HepG2 (cell line): ENCODE measurements around the gene SCMH1. TPM values are rescaled to one million over a fixed set of nuclear protein-coding genes. Genes with fewer than 3 reads are reported as not detected.
A peak's percentile ranks its signal among the peaks of the same experiment; 100 is the strongest.

Experiments
- ASH2L ChIP-seq: fragments of 300-600, 200-600 bp; sonication (generic); IDR thresholded peaks from 2 replicates; pipeline ENCODE4 v1.7.0; 2017; ENCODE audit warnings: low read depth, mild to moderate bottlenecking, moderate library complexity, mixed read lengths, low read length; ENCODE audit not compliant: insufficient read length
- CERS6 ChIP-seq: sonication (generic); formaldehyde crosslinking; IDR thresholded peaks from 2 replicates; pipeline ENCODE4 v1.5.0; 2020; ENCODE audit warnings: missing genetic modification reagents
- FIP1L1 ChIP-seq: fragments of 200-400 bp; formaldehyde crosslinking; IDR thresholded peaks from 2 replicates; pipeline ENCODE4 v1.6.1; 2018; ENCODE audit warnings: low read depth, mild to moderate bottlenecking, low read length, moderate library complexity, borderline replicate concordance; ENCODE audit not compliant: insufficient read depth
- KLF6 ChIP-seq: IDR thresholded peaks from 2 replicates; pipeline ENCODE4 v1.8.0; 2016; ENCODE audit warnings: missing biosample characterization, missing genetic modification reagents
- MAFF ChIP-seq: IDR thresholded peaks from 2 replicates; pipeline ENCODE4 v1.6.1; 2011; ENCODE audit warnings: low read depth, low read length, improper control_type of control experiment
- PITX1 ChIP-seq: sonication (generic); formaldehyde crosslinking; IDR thresholded peaks from 2 replicates; pipeline ENCODE4 v1.5.1; 2020; ENCODE audit warnings: mild to moderate bottlenecking, missing genetic modification reagents
- POLR2AphosphoS5 ChIP-seq: IDR thresholded peaks from 2 replicates; pipeline ENCODE4 v1.6.1; 2012; ENCODE audit warnings: low read depth, low read length
- PRPF4 ChIP-seq: fragments of 200-400 bp; formaldehyde crosslinking; IDR thresholded peaks from 2 replicates; pipeline ENCODE4 v1.6.1; 2016; ENCODE audit warnings: low read length, low read depth; ENCODE audit not compliant: poor library complexity, severe bottlenecking
- RAD51 ChIP-seq: fragments of 450-650 bp; IDR thresholded peaks from 2 replicates; pipeline ENCODE4 v1.6.1; 2016; ENCODE audit warnings: borderline replicate concordance
- RORA ChIP-seq: sonication (generic); formaldehyde crosslinking; IDR thresholded peaks from 2 replicates; pipeline ENCODE4 v1.5.0; 2020; ENCODE audit warnings: mild to moderate bottlenecking, missing genetic modification reagents, moderate library complexity
- SMAD3 ChIP-seq: sonication (generic); formaldehyde crosslinking; IDR thresholded peaks from 2 replicates; pipeline ENCODE4 v1.4.0; 2020; ENCODE audit warnings: missing genetic modification reagents
- SMARCC2 ChIP-seq: fragments of 450-650 bp; IDR thresholded peaks from 2 replicates; pipeline ENCODE4 v1.6.1; 2017; ENCODE audit warnings: antibody characterized with exemption, mild to moderate bottlenecking
- SMYD3 ChIP-seq: sonication (generic); formaldehyde crosslinking; IDR thresholded peaks from 2 replicates; pipeline ENCODE4 v1.8.1; 2023; ENCODE audit warnings: mild to moderate bottlenecking, missing genetic modification reagents
- SPEN ChIP-seq: sonication (generic); formaldehyde crosslinking; IDR thresholded peaks from 2 replicates; pipeline ENCODE4 v1.5.1; 2020; ENCODE audit warnings: low read depth, mild to moderate bottlenecking, missing genetic modification reagents
- ZFX ChIP-seq: sonication (generic); formaldehyde crosslinking; IDR thresholded peaks from 2 replicates; pipeline ENCODE4 v1.4.0; 2020; ENCODE audit warnings: mild to moderate bottlenecking, low read depth, missing genetic modification reagents, moderate library complexity
- ZGPAT ChIP-seq: IDR thresholded peaks from 2 replicates; pipeline ENCODE4 v1.6.1; 2016; ENCODE audit warnings: mild to moderate bottlenecking
- ZKSCAN8 ChIP-seq: IDR thresholded peaks from 2 replicates; pipeline ENCODE4 v1.6.1; 2016; ENCODE audit warnings: borderline replicate concordance, missing genetic modification reagents, missing compliant biosample characterization
- ZNF124 ChIP-seq: sonication (generic); formaldehyde crosslinking; IDR thresholded peaks from 2 replicates; pipeline ENCODE4 v1.4.0; 2020; ENCODE audit warnings: missing genetic modification reagents
- ZNF20 ChIP-seq: sonication (generic); formaldehyde crosslinking; IDR thresholded peaks from 2 replicates; pipeline ENCODE4 v1.4.0; 2020; ENCODE audit warnings: mild to moderate bottlenecking, moderate library complexity, missing genetic modification reagents
- ZNF230 ChIP-seq: sonication (generic); formaldehyde crosslinking; IDR thresholded peaks from 2 replicates; pipeline ENCODE4 v1.4.0; 2020; ENCODE audit warnings: mild to moderate bottlenecking, missing genetic modification reagents
- ZNF335 ChIP-seq: sonication (generic); formaldehyde crosslinking; IDR thresholded peaks from 2 replicates; pipeline ENCODE4 v1.4.0; 2020; ENCODE audit warnings: missing genetic modification reagents
- ZNF569 ChIP-seq: sonication (generic); formaldehyde crosslinking; IDR thresholded peaks from 2 replicates; pipeline ENCODE4 v1.5.0; 2020; ENCODE audit warnings: mild to moderate bottlenecking, missing genetic modification reagents, moderate library complexity, borderline replicate concordance
- ZNF674 ChIP-seq: sonication (generic); formaldehyde crosslinking; IDR thresholded peaks from 2 replicates; pipeline ENCODE4 v1.5.0; 2020; ENCODE audit warnings: low read depth, mild to moderate bottlenecking, missing genetic modification reagents
- ZNF766 ChIP-seq: sonication (generic); formaldehyde crosslinking; IDR thresholded peaks from 2 replicates; pipeline ENCODE4 v1.5.0; 2020; ENCODE audit warnings: missing genetic modification reagents, borderline replicate concordance
- ZNF768 ChIP-seq: sonication (generic); formaldehyde crosslinking; IDR thresholded peaks from 2 replicates; pipeline ENCODE4 v1.4.0; 2020; ENCODE audit warnings: missing genetic modification reagents
- ZNF788 ChIP-seq: sonication (generic); formaldehyde crosslinking; IDR thresholded peaks from 2 replicates; pipeline ENCODE4 v1.5.0; 2020; ENCODE audit warnings: mild to moderate bottlenecking, missing genetic modification reagents, borderline replicate concordance
- ZSCAN21 ChIP-seq: sonication (generic); formaldehyde crosslinking; IDR thresholded peaks from 2 replicates; pipeline ENCODE4 v1.8.0; 2022; ENCODE audit warnings: mild to moderate bottlenecking, missing genetic modification reagents, moderate library complexity, borderline replicate concordance
- polyA plus RNA-seq, 8 experiments: library from polyadenylated mRNA; depleted of rRNA in 3 of 8; stranded (reverse) in 7 of 8; unstranded in 1 of 8; fragments of >200 nt; fragmentation: Illumina TruSeq in 4 of 8; extraction: Trizol in 4 of 8; gene quantifications; 2 replicates each; pipeline versions ENCODE4 v1.2.1 to v1.2.3, GENCODE V29; 2011 to 2016; ENCODE audit warnings: low read depth in 4 of 8, missing spikeins in 1 of 8, mixed read lengths in 1 of 8; ENCODE audit not compliant: insufficient read depth in 1 of 8
- total RNA-seq, 5 experiments: library from RNA; depleted of rRNA; stranded (reverse); fragments of >200 nt; fragmentation: Illumina TruSeq; extraction: Trizol; gene quantifications; 2 replicates each; pipeline ENCODE4 v1.2.3, GENCODE V29; 2016; ENCODE audit warnings: low read depth in 1 of 5

Gene SCMH1
- total and polyA plus RNA-seq, 2 of the 13 experiments (the other 11 are each of a cell fraction or from before 2014, with no cell fraction given) = 41.8 to 52.6 TPM

- TF ChIP-seq FIP1L1 = no peak
- TF ChIP-seq ZNF124 = no peak
- no peak for TF ChIP-seq ZNF230
- TF ChIP-seq ZNF674 = 0 out of 2 replicates have a peak, but pooled peaks have one; percentile 14
- TF ChIP-seq ZSCAN21 (CRISPR knock-in tag) = no peak
- TF ChIP-seq POLR2AphosphoS5 = no peak
- no peak; the same call in 1 of the 2 replicates for TF ChIP-seq SPEN (CRISPR knock-in tag)
- no peak for TF ChIP-seq RAD51
- TF ChIP-seq ZFX (CRISPR knock-in tag) = peak; percentile 70; the same call in 1 of the 2 replicates
- TF ChIP-seq SMARCC2 = no peak
- TF ChIP-seq MAFF = no peak
- TF ChIP-seq SMAD3 (CRISPR knock-in tag) = no peak
- no peak for TF ChIP-seq PITX1 (CRISPR knock-in tag)
- TF ChIP-seq ZNF569 (CRISPR knock-in tag) = no peak
- TF ChIP-seq RORA (CRISPR knock-in tag) = no peak
- TF ChIP-seq ZKSCAN8 (CRISPR knock-in tag) = no peak
- no peak for TF ChIP-seq KLF6 (CRISPR knock-in tag)
- peak; percentile 19 for TF ChIP-seq ASH2L
- no peak for TF ChIP-seq PRPF4
- no peak for TF ChIP-seq ZNF20
- TF ChIP-seq ZNF766 (CRISPR knock-in tag) = no peak
- TF ChIP-seq CERS6 (CRISPR knock-in tag) = no peak
- TF ChIP-seq ZGPAT (CRISPR knock-in tag) = no peak
- TF ChIP-seq SMYD3 (CRISPR knock-in tag) = no peak
- no peak for TF ChIP-seq ZNF335
- TF ChIP-seq ZNF768 (CRISPR knock-in tag) = no peak
- no peak for TF ChIP-seq ZNF788 (CRISPR knock-in tag)
Observed at GRCh38 chr1:40980068-40980452, 262.0 kb downstream of the SCMH1 start (continued).
